ENCODE results near the gene UBE2L6.

UBE2L6 gene

GRCh38 chr11:57566005-57566904, 1.2 kb downstream of the UBE2L6 start:
- peak; percentile 46 for DNase-seq (ENCODE audit: extremely low read depth, insufficient read length)
- peak overlapping the region; percentile 95 for H3K4me3 ChIP-seq (replicated peaks; ENCODE audit: low read depth, low read length)
- no peaks in the 10 kb centered on the region for H3K27me3 ChIP-seq (replicated peaks; ENCODE audit: control insufficient read depth, insufficient read depth, low read length)
- TF ChIP-seq CTCF (IDR thresholded peaks at IDR 0.05; ENCODE audit: insufficient read depth, low read length, poor library complexity, severe bottlenecking): no peak
- no peaks in the 10 kb centered on the region for H3K36me3 ChIP-seq (ENCODE audit: control insufficient read depth, insufficient read depth, low read length)

- Histone ChIP-seq H3K36me3 (ENCODE audit: control insufficient read depth, insufficient read depth, low read length) (peaks cover 7% of the 10 kb centered on the region), H3K27me3 (replicated peaks; ENCODE audit: control insufficient read depth, insufficient read depth, low read length) (no peaks in the 10 kb centered on the region), H3K4me3 (replicated peaks; ENCODE audit: low read depth, low read length) (no peak overlapping the region)
- TF ChIP-seq CTCF (IDR thresholded peaks at IDR 0.05; ENCODE audit: insufficient read depth, low read length, poor library complexity, severe bottlenecking): no peak
- no peak for DNase-seq (ENCODE audit: extremely low read depth, insufficient read length)
Measured at GRCh38 chr11:57562596-57562995, 4.9 kb downstream of the UBE2L6 start.

GRCh38 chr11:57560146-57560545, 7.3 kb downstream of the UBE2L6 start:
- no peak for TF ChIP-seq CTCF (IDR thresholded peaks at IDR 0.05; ENCODE audit: insufficient read depth, low read length, poor library complexity, severe bottlenecking)
- H3K4me3 ChIP-seq (replicated peaks; ENCODE audit: low read depth, low read length): no peak overlapping the region
- H3K36me3 ChIP-seq (ENCODE audit: control insufficient read depth, insufficient read depth, low read length): peaks cover 10% of the 10 kb centered on the region
- no peak for DNase-seq (ENCODE audit: extremely low read depth, insufficient read length)
- H3K27me3 ChIP-seq (replicated peaks; ENCODE audit: control insufficient read depth, insufficient read depth, low read length): no peaks in the 10 kb centered on the region

- no peak for TF ChIP-seq CTCF (IDR thresholded peaks at IDR 0.05; ENCODE audit: insufficient read depth, low read length, poor library complexity, severe bottlenecking)
- no peaks in the 10 kb centered on the region for H3K27me3 ChIP-seq (replicated peaks; ENCODE audit: control insufficient read depth, insufficient read depth, low read length)
- no peak overlapping the region for H3K4me3 ChIP-seq (replicated peaks; ENCODE audit: low read depth, low read length)
- peaks cover 22% of the 10 kb centered on the region for H3K36me3 ChIP-seq (ENCODE audit: control insufficient read depth, insufficient read depth, low read length)
- DNase-seq (ENCODE audit: extremely low read depth, insufficient read length): no peak
Measured at GRCh38 chr11:57556041-57556440, 11.4 kb downstream of the UBE2L6 start.

- Histone ChIP-seq H3K27me3 (replicated peaks; ENCODE audit: control insufficient read depth, insufficient read depth, low read length) (no peaks in the 10 kb centered on the region), H3K4me3 (replicated peaks; ENCODE audit: low read depth, low read length) (no peak overlapping the region), H3K36me3 (ENCODE audit: control insufficient read depth, insufficient read depth, low read length) (peaks cover 24% of the 10 kb centered on the region)
- DNase-seq (ENCODE audit: extremely low read depth, insufficient read length): no peak
- no peak for TF ChIP-seq CTCF (IDR thresholded peaks at IDR 0.05; ENCODE audit: insufficient read depth, low read length, poor library complexity, severe bottlenecking)
Measured at GRCh38 chr11:57555393-57555792, 12.1 kb downstream of the UBE2L6 start.

Data from GM06990 (cell line).